ENCODE data around the gene CNPY1.

GRCh38 chr7:155558351-155558750, 12.0 kb upstream of the CNPY1 start:
- TF ChIP-seq CTCF (IDR thresholded peaks at IDR 0.05) (no peak), REST (IDR thresholded peaks at IDR 0.05; ENCODE audit: insufficient read depth in 1 of 2, low read depth in 2 of 2, low read length in 1 of 2) (no peak), POLR2AphosphoS5 (IDR thresholded peaks at IDR 0.05; ENCODE audit: low read depth, low read length) (no peak), SIN3A (IDR thresholded peaks at IDR 0.05; ENCODE audit: borderline replicate concordance, insufficient read depth, low read depth, low read length) (no peak)

Data from Panc1 (cell line).